ENCODE results near the gene HSPB7. TPM values are rescaled to one million over a fixed set of nuclear protein-coding genes. Genes with fewer than 3 reads are reported as not detected.

HSPB7 gene
- total and polyA plus RNA-seq, 2 experiments from 2014 or later: 0.13 TPM; not detected in 1

DNA sequence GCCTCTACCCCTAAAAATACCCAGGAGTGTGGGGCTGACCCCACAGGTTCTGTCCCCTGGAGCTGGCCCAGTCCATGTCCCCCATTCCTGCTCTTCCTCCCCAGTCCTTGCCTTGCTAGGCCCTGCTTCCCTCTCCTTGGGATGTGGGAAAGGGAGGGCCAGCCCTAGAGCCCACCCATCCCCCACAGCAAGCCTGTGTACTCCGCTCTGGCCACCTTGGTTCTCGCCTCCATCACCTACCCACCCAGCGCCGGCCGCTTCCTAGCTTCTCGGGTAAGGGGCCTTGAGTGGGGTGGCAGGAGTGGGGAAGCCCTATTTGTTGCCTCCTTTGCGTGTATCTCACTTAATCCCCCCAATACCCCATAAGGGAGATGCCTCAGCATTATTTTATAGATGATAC is 32.5 kb upstream of the HSPB7 start (continued):
- TF ChIP-seq, protein P1, sequence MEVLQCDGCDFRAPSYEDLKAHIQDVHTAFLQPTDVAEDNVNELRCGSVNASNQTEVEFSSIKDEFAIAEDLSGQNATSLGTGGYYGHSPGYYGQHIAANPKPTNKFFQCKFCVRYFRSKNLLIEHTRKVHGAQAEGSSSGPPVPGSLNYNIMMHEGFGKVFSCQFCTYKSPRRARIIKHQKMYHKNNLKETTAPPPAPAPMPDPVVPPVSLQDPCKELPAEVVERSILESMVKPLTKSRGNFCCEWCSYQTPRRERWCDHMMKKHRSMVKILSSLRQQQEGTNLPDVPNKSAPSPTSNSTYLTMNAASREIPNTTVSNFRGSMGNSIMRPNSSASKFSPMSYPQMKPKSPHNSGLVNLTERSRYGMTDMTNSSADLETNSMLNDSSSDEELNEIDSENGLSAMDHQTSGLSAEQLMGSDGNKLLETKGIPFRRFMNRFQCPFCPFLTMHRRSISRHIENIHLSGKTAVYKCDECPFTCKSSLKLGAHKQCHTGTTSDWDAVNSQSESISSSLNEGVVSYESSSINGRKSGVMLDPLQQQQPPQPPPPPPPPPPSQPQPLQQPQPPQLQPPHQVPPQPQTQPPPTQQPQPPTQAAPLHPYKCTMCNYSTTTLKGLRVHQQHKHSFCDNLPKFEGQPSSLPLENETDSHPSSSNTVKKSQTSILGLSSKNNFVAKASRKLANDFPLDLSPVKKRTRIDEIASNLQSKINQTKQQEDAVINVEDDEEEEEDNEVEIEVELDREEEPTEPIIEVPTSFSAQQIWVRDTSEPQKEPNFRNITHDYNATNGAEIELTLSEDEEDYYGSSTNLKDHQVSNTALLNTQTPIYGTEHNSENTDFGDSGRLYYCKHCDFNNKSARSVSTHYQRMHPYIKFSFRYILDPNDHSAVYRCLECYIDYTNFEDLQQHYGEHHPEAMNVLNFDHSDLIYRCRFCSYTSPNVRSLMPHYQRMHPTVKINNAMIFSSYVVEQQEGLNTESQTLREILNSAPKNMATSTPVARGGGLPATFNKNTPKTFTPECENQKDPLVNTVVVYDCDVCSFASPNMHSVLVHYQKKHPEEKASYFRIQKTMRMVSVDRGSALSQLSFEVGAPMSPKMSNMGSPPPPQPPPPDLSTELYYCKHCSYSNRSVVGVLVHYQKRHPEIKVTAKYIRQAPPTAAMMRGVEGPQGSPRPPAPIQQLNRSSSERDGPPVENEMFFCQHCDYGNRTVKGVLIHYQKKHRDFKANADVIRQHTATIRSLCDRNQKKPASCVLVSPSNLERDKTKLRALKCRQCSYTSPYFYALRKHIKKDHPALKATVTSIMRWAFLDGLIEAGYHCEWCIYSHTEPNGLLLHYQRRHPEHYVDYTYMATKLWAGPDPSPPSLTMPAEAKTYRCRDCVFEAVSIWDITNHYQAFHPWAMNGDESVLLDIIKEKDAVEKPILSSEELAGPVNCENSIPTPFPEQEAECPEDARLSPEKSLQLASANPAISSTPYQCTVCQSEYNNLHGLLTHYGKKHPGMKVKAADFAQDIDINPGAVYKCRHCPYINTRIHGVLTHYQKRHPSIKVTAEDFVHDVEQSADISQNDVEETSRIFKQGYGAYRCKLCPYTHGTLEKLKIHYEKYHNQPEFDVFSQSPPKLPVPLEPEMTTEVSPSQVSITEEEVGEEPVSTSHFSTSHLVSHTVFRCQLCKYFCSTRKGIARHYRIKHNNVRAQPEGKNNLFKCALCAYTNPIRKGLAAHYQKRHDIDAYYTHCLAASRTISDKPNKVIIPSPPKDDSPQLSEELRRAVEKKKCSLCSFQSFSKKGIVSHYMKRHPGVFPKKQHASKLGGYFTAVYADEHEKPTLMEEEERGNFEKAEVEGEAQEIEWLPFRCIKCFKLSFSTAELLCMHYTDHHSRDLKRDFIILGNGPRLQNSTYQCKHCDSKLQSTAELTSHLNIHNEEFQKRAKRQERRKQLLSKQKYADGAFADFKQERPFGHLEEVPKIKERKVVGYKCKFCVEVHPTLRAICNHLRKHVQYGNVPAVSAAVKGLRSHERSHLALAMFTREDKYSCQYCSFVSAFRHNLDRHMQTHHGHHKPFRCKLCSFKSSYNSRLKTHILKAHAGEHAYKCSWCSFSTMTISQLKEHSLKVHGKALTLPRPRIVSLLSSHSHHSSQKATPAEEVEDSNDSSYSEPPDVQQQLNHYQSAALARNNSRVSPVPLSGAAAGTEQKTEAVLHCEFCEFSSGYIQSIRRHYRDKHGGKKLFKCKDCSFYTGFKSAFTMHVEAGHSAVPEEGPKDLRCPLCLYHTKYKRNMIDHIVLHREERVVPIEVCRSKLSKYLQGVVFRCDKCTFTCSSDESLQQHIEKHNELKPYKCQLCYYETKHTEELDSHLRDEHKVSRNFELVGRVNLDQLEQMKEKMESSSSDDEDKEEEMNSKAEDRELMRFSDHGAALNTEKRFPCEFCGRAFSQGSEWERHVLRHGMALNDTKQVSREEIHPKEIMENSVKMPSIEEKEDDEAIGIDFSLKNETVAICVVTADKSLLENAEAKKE (CRISPR knock-in tag; IDR thresholded peaks at IDR 0.05): no peak
- TF ChIP-seq, protein P2, sequence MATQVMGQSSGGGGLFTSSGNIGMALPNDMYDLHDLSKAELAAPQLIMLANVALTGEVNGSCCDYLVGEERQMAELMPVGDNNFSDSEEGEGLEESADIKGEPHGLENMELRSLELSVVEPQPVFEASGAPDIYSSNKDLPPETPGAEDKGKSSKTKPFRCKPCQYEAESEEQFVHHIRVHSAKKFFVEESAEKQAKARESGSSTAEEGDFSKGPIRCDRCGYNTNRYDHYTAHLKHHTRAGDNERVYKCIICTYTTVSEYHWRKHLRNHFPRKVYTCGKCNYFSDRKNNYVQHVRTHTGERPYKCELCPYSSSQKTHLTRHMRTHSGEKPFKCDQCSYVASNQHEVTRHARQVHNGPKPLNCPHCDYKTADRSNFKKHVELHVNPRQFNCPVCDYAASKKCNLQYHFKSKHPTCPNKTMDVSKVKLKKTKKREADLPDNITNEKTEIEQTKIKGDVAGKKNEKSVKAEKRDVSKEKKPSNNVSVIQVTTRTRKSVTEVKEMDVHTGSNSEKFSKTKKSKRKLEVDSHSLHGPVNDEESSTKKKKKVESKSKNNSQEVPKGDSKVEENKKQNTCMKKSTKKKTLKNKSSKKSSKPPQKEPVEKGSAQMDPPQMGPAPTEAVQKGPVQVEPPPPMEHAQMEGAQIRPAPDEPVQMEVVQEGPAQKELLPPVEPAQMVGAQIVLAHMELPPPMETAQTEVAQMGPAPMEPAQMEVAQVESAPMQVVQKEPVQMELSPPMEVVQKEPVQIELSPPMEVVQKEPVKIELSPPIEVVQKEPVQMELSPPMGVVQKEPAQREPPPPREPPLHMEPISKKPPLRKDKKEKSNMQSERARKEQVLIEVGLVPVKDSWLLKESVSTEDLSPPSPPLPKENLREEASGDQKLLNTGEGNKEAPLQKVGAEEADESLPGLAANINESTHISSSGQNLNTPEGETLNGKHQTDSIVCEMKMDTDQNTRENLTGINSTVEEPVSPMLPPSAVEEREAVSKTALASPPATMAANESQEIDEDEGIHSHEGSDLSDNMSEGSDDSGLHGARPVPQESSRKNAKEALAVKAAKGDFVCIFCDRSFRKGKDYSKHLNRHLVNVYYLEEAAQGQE (IDR thresholded peaks at IDR 0.05; ENCODE audit: unreplicated experiment): no peak
- TF ChIP-seq NANOG (IDR thresholded peaks at IDR 0.05; ENCODE audit: borderline replicate concordance) (no peak), STAT1 (IDR thresholded peaks at IDR 0.05; ENCODE audit: unreplicated experiment) (no peak), JUNB (IDR thresholded peaks at IDR 0.05; ENCODE audit: unreplicated experiment) (no peak), EZH2phosphoT487 (IDR thresholded peaks at IDR 0.05; ENCODE audit: unreplicated experiment) (no peak)
